SU-DHL-6 (cell line): ENCODE measurements around the gene ERAS.

Experiments used
- EZH2phosphoT487 ChIP-seq: fragments of 200-600 bp; sonication (generic), shearing (Covaris generic); conservative IDR thresholded peaks from 2 replicates; pipeline ENCODE4 v1.6.1; 2018; ENCODE audit warnings: mild to moderate bottlenecking, antibody characterized with exemption, low read length, moderate library complexity, mixed read lengths
- TF ChIP-seq, protein P1 (sequence below): fragments of 200-600 bp; sonication (generic); IDR thresholded peaks from one replicate; pipeline ENCODE4 v1.5.1; 2017; ENCODE audit warnings: antibody characterized with exemption, mild to moderate bottlenecking, low read length, moderate library complexity; ENCODE audit not compliant: insufficient read depth, poor library complexity, severe bottlenecking

DNA sequence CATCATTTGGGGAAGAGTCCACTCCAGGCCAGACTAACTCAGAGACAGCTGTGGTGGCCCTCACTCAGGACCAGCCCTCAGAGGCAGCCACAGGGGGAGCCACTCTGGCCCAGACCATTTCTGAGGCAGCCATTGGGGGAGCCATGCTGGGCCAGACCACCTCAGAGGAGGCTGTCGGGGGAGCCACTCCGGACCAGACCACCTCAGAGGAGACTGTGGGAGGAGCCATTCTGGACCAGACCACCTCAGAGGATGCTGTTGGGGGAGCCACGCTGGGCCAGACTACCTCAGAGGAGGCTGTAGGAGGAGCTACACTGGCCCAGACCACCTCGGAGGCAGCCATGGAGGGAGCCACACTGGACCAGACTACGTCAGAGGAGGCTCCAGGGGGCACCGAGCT, 3.3 kb upstream of the ERAS start:
- TF ChIP-seq, protein P1, sequence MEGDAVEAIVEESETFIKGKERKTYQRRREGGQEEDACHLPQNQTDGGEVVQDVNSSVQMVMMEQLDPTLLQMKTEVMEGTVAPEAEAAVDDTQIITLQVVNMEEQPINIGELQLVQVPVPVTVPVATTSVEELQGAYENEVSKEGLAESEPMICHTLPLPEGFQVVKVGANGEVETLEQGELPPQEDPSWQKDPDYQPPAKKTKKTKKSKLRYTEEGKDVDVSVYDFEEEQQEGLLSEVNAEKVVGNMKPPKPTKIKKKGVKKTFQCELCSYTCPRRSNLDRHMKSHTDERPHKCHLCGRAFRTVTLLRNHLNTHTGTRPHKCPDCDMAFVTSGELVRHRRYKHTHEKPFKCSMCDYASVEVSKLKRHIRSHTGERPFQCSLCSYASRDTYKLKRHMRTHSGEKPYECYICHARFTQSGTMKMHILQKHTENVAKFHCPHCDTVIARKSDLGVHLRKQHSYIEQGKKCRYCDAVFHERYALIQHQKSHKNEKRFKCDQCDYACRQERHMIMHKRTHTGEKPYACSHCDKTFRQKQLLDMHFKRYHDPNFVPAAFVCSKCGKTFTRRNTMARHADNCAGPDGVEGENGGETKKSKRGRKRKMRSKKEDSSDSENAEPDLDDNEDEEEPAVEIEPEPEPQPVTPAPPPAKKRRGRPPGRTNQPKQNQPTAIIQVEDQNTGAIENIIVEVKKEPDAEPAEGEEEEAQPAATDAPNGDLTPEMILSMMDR: no peak
- TF ChIP-seq EZH2phosphoT487: no peak
